ENCODE results near the gene AP2A2. TPM values are rescaled to one million over a fixed set of nuclear protein-coding genes. Genes with fewer than 3 reads are reported as not detected.
"Not testable (repeated sequence)": the region's sequence is repeated elsewhere in the genome, so short reads cannot be mapped to it uniquely, and the experiment has no call there.

Gene AP2A2
- total RNA-seq, 3 donors from 2014 or later = 44.6 to 112 (median 54.7) TPM

GRCh38 chr11:958101-958500 is 32.4 kb downstream of the AP2A2 start:
- H3K36me3 ChIP-seq = no peaks in the 10 kb centered on the region
- no peaks in the 10 kb centered on the region for H3K27me3 ChIP-seq

GRCh38 chr11:959027-959426 is 33.4 kb downstream of the AP2A2 start:
- Histone ChIP-seq H3K27ac (no peak overlapping the region), H3K4me3 (no peak overlapping the region), H3K4me1 (peaks cover 0 to 13% of the 10 kb centered on the region in 2 donors), H3K36me3 (no peaks in the 10 kb centered on the region), H3K9me3 (no peaks in the 10 kb centered on the region), H3K27me3 (no peaks in the 10 kb centered on the region)
- TF ChIP-seq CTCF (IDR thresholded peaks at IDR 0.05) (no peak), POLR2A (IDR thresholded peaks at IDR 0.05) (no peak), POLR2AphosphoS5 (IDR thresholded peaks at IDR 0.05) (no peak)
- intact Hi-C loops (cut with DNase I; ENCODE audit: low total_unique reads) = no loop called here
- no peak for DNase-seq (ENCODE audit: low spot score in 2 of 2)

More at GRCh38 chr11:958101-958500, 32.4 kb downstream of the AP2A2 start:
- Histone ChIP-seq H3K4me1 (peaks cover 0 to 13% of the 10 kb centered on the region in 2 donors), H3K9me3 (no peaks in the 10 kb centered on the region), H3K4me3 (no peak overlapping the region), H3K27ac (no peak overlapping the region)
- no peak for DNase-seq (ENCODE audit: low spot score in 2 of 2)
- intact Hi-C loops (cut with DNase I; ENCODE audit: low total_unique reads) = no loop called here
- no peak for TF ChIP-seq POLR2AphosphoS5 (IDR thresholded peaks at IDR 0.05)
- TF ChIP-seq POLR2A (IDR thresholded peaks at IDR 0.05) = no peak
- no peak for TF ChIP-seq CTCF (IDR thresholded peaks at IDR 0.05)

- Histone ChIP-seq H3K27ac (no peak overlapping the region), H3K9me3 (no peaks in the 10 kb centered on the region), H3K36me3 (no peaks in the 10 kb centered on the region), H3K4me3 (no peak overlapping the region), H3K27me3 (no peaks in the 10 kb centered on the region), H3K4me1 (peaks cover 0 to 13% of the 10 kb centered on the region in 2 donors)
- TF ChIP-seq POLR2A (IDR thresholded peaks at IDR 0.05) (no peak), POLR2AphosphoS5 (IDR thresholded peaks at IDR 0.05) (no peak), CTCF (IDR thresholded peaks at IDR 0.05) (no peak)
- no peak for DNase-seq (ENCODE audit: low spot score in 2 of 2)
- intact Hi-C loops (cut with DNase I; ENCODE audit: low total_unique reads) = no loop called here
Observed at GRCh38 chr11:959608-960007, 33.9 kb downstream of the AP2A2 start.

GRCh38 chr11:961310-961920 is 35.7 kb downstream of the AP2A2 start:
- H3K27ac ChIP-seq; H3K36me3 ChIP-seq; H3K9me3 ChIP-seq; H3K4me3 ChIP-seq; H3K27me3 ChIP-seq; H3K4me1 ChIP-seq; intact Hi-C loops (cut with DNase I; ENCODE audit: low total_unique reads); DNase-seq (ENCODE audit: low spot score in 2 of 2): not testable (repeated sequence)

GRCh38 chr11:961921-962320 is 36.3 kb downstream of the AP2A2 start:
- TF ChIP-seq CTCF (IDR thresholded peaks at IDR 0.05) (no peak), POLR2A (IDR thresholded peaks at IDR 0.05) (no peak), POLR2AphosphoS5 (IDR thresholded peaks at IDR 0.05) (no peak)
- no peaks in the 10 kb centered on the region for H3K36me3 ChIP-seq

More at GRCh38 chr11:961921-962320, 36.3 kb downstream of the AP2A2 start:
- DNase-seq (ENCODE audit: low spot score in 2 of 2) = no peak
- no peaks in the 10 kb centered on the region for H3K4me1 ChIP-seq
- no peaks in the 10 kb centered on the region for H3K27me3 ChIP-seq
- intact Hi-C loops (cut with DNase I; ENCODE audit: low total_unique reads) = no loop called here
- no peaks in the 10 kb centered on the region for H3K9me3 ChIP-seq
- no peak overlapping the region for H3K4me3 ChIP-seq
- H3K27ac ChIP-seq = no peak overlapping the region

All from breast epithelium (tissue), 4 donors.